Amygdala (tissue), 56 donors: ENCODE measurements around the gene POLD3.

Source experiments
- DNase-seq, 56 donors: peaks; one replicate each; lab custom pipeline; 2025; lab: John Stamatoyannopoulos, UW

Gene POLD3

DNA sequence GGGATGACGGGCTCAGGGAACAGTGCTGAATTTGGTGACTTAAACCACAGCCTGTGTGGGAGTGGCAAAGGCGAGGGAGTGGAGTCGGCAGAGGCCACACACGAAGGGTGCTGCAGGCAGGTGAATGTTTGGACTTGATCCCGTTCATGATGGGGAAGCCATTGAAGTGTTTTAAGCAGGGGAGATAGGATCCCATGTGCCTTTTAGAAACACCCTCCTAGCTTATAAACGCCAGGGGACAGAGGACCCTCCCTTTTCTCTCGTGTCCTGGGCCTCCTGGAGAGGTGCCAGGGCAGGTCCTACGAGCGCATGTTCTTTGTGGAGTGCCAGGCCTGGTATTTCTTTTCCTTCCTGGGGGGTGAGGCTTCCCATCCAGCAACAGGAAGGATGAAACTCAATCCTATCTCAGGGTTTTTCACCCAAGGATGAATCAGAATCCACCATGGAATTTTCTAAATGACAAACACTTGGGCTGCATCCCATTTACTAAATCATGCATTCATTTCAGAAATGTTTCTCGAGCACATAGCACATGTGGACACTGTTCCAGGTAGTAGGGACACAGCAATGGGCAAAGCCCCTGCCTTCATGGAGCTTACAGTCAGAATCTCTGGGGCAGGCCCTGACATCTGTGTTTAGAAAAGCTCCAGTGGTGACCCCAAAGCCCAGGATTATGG is 79.3 kb downstream of the POLD3 start:
- no peak for DNase-seq

DNA sequence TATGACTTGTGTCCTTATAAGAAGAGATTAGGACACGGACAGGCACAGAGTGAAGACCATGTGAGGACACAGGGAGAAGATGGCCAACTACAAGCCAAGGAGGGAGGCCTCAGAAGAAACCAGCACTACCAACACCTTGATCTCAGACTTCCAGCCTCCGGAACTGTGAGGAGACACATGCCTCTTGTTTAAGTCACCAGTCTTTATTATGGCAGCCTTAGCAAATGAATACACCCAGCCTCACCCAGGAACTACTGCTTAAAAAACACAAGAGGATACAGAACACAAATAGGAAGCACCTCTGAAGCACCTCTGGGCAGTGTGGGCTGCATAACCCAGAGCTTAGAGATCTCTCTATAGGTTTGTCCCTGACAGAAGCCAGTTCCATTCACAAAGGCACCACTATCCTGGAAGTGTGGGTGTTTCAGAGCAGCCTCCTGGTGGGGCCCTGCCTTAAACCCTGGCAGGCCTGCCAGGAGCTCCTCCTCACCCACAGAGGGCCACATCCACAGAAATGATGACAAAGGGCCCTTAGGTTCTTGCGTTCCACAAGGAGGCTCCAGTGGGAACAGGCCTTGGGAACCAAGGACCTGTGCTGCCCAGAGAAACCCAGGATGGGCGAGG is 80.1 kb downstream of the POLD3 start:
- no peak for DNase-seq

DNA sequence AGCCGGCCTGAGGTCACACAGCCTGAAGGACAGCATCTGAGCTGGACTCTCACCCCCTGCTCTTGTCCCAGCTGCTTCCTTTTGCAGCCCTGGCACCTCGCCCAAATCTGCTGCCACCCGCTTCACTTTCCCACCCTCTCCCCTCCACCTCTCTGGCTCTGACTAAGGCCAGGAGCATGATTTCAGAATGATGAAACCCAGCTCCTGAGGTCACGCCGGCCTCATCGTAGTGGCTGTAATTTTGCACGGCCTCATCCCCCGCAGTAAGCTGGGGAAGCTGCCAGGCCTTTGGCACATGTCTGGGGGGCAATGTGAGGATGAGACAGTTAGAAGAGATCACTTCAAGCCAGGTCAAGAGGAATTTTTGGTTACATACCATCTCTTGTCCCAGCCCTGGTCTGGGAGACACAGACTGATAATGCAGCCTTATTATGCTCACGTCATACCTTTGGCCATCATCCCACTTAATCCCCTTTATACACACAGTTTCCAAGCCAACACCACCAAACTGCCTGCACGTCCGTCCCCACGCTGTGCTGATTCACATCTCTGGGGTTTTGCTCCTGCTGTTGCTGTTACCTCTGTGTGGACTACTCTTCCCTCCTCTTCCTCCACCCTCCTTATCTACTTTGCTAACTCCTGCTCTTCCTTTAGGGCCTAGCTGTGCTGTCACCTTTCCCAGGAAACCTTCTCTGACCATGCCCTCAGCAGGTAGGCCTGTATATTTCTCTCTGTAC is 80.7 kb downstream of the POLD3 start:
- peak in 15 of 56 donors; percentile 17 to 87 (median 48) for DNase-seq

DNA sequence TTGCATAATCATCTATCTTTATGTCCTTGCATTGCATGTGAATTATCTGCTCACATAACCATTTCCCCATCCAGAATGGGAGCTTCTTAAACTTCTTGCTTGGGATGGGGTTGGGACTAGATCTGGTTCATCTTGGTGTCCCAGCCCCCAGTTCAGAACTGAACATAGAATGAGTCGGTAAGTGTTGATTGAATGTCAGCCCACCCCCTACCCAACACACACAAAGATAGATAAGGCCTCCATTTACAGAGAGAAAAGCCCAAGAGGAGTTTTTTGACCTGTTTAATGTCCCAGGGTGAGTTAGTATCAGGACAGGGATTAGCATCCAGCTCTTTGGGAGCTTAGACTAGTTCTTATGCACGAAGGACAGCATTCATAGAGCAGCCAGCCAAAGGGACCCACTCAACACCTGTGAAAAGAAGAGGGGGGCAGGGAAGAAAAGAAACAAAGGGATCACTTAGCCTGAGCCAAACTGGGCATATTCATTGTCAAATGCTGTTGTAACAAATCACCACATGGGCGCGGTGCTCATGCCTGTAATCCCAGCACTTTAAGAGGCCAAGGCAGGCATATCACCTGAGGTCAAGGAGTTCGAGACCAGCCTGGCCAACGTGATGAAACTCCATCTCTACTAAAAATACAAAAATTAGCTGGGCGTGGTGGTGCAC is 81.4 kb downstream of the POLD3 start:
- DNase-seq, result peak in 13 of 56 donors; percentile 9 to 86 (median 48)

DNA sequence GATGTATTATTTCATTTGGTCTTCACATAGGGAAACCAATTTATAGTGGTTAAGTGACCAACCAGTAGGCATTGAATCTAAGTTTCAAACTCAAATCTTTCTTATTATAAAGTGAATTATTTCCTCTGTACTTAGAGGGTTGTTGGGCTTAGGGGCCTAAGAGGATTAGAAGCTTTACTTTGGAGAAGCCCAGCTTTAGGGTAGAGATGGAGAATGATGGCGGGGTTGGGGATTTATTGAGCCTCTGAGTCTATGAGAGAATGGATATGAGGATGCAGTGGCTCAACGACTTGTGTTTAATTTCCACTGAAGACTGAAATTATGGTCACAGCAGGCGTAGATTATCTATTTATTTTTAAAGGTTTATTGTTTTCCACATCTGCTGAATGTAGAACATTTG is 83.4 kb downstream of the POLD3 start:
- no peak for DNase-seq

DNA sequence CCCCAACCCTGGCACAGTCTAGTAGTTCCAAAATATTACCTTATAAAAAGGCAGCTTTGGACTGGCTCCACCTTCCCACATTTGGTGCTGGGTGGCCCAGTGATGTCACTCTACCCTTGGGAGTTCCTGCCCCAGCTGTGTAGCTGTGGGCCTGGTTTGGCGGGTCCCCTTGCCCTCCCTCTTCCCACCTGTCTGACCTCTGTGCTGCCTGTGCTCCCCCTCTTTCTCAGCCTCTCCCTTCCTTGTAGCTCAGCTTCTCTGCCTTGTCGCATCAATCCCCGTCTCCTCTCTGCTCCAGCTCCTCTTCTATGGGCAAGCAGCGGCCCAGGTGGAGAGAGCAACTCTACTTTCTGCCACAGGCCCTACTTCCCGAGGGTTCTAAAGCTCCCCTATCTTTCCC is 84.2 kb downstream of the POLD3 start:
- no peak for DNase-seq

DNA sequence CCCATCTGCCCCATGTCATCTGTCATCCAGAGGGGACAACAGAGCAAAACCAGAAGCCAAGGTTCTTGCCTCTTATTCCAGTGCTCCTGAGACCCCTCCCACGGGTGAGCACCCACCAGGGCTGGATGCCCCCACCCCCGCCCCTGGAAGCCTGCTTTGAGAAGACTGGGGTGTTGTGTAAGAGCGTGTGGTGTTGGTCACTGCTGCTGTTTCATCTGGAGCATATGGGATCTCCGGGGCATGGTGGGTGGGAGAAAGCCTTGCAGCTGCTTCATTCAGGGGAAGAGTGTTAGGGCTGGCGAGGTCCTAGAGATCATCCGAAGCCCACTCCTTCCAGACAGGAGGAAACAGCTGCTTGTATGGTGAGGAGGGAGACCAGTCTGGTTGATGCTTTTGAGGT is 84.7 kb downstream of the POLD3 start:
- no peak for DNase-seq

DNA sequence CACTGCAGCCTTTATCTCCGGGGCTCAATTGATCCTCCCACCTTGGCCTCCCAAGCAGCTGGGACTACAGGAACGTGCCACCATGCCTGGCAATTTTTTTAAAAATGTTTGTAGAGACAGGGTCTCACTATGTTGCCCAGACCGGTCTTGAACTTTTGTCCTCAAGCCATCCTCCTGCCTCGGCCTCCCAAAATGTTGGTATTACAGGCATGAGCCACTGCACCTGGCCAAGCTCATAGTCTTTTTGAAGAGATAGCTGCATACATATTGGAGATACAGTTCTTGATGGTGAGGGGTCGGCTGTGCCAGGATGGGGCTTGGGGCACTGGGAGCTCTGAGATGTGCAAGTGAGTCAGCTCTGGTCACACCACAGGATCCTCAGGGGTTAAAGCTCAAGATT is 85.7 kb downstream of the POLD3 start:
- DNase-seq, result no peak

DNA sequence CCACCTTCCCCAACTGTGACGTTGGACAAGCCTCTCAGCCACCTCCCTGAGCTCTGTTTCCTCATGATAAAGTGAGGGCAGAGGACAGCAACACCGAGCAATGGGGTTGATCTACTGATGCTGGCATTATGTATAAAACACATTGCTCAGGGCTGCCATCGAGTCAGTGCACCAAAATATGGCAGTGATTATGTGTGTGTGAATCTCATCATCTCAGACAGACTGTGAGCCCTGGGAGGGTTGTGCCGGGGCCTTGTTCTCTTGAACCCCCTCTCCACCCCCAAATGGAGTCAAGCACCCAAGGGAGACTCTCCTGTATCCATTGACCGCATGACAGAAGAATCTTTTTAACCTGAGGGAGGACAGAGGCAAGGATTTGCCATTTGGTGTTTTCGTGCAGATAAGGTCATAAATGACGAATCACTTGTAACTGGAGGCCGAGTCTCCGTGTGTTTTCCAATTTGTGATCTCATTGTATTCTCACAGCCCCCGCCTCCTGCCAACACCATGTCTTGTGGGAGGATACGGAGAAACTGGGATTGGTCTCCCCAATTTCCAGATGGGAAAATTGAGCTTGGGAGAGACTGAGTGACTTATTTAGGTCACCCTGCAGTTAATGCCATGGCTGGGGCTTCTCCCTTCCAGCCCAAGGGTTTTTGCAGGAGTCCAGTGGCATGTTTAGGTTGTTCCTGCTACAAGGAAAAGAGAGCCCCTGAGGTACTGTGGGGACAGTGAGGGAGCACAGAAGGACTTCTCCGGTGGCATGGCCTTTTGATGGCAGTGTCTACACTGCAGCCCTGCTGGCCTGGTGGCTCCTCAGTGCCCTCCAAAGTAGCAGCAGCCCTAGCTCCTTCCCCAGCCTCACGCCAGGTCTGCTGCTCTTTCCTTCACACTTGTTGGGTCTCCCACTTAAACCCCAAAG is 86.5 kb downstream of the POLD3 start:
- peak in 1 of 56 donors; percentile 9 for DNase-seq

DNA sequence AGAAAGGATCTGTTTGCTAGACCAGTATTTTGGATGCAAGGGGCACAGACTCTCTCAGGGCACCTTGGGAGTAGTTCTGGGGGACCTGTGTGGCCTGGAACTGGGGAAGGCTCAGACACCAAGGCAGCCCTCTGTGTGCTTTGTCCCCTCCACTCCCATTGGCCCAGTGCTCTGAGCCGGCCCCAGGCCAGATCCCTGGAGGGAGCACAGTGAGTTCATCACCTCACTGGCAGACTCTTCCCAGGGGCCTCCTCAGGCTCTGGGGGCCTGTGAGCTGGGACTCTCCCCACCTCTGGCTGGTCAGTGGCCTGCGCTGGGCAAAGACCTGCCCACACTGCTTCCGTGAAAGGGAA is 87.1 kb downstream of the POLD3 start:
- no peak for DNase-seq

DNA sequence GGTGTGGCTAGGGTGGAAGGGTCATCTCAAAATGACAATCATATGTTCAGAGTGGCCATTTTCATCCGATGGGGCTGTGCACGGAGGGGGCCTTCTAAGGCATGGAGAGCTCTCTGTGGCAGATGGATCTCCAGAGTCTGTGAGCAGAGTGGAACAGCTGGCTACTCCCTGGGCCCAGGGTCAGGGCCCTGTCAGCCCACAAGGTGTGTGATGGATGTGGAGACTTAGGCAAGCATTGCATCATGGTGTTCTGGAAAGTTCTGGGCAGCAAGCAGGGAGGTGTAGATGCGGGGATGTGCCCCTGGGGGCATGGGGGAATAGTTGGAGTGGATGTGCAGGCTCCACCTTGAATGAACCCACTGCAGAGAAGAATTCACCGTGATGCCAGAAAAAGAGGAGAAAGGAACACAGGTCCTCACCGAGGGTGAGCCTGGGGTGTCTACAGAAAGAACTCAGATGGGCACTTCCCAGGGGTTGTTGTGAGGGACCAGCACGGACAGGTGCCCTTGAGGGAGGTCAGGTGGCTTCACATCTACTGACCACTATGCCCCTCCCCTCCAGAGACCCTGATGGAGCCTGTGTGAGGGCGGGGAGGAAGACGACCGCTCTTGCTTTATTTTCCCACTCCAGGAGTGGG is 87.8 kb downstream of the POLD3 start:
- DNase-seq, result no peak

DNA sequence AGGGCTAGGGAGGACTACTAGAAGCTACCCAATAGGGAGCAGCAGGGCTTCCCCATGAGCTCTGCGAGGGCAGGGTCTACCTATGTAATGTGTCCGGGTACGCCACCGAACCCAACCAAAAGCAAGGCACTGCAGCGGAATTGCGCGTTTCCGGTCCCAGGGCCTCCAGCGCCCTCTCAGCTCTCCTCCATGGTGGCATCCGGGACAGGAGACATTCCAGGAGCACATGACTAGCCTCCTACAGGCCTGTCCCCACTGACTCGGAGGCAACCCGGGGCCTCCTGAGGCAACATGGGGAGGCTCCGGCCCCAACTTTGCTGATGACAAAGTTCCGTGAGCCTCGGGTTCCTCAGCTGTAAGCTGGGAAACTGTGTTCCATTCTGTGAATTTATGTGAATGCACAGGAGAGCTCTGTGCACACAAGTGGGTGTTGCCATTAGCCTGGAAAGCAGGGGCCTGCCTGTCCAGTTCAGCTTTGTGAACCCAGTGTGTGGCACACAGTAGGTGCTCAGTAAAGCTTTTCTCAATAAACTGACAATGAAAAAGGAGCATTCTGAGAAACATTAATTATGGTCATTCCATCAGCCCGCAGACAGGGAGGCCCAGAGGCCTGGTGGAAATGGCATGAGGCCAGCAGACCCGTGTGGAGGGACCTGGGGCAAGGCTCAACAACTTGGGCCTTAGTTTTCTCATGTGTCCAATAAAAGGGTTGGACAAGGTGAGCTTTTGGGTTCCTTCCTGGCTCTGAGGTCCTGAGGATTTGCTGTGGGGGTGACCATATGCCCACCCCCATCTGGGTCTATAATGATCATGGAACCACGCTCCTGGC is 88.5 kb downstream of the POLD3 start:
- no peak for DNase-seq

DNA sequence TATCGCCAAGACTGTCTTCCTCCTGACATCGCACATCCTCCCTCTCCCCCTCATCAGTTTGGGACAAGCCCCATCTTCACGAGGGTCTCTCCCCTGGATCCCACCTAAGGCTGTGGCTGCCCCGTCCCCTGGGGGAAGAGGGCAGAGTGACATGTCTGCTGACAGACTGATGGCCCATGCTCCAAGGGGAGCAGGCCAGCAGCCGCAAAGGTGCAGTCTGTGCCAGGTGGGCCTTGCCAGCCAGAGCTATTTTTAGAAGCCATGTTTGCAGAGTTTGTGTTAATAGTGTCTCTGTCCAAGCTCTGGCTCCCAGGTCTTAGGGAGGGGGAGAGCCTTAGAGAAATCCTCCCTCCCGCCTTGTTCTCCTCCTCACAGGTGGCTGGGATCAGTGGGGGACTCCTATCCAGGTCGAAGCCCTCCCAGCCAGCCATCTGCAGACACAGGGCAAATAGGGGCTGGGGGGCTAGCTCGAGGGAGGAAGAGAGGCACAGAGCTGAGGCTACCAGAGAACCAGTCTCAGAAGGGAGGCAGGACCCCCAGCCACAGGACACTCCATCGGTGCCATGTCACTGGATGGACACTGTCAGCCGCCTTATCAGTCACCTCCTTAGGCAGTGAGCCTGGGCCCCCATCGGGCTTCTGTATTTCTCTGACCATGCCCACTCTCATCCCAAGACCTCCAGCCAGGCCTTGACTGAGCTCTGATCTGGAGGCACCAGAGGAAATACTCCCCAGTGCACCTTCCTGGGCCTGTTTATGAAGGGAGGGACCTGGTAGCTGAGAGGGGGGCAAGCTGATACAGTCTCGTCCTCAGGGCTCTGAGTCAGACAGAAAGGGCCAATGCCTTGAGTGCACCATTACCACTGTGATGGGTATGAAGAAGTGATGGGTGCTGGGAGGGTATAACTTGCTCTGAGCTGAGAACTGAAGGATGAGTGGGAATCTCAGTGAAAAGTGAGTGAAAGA is 89.6 kb downstream of the POLD3 start:
- DNase-seq, result peak in 4 of 56 donors; percentile 16 to 39 (median 20)

DNA sequence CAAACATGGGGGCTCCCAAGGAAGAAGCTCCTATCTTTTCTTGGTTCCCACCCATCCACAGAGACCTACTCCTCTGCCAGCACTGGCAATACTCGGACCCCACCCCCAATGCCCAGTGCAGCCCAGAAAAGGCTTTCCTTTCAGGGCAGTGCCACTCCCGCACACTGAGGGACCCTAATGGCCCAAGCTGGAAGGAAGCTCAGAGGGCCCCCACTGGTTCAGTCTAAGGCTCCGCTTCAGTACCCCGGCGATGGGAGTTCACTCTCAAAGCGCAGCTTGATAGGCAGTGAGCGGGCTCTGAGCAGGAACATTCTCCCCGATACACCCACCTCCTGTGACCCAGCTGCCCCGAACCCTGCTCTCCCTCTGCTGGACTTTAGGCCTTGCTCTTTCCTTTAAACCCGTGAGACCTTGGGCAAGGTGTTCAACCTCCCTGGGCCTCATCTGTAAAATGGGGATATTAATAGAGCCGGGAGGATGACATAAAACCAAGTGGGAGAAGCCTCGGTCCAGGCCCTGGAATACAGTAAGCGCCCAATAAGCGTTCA is 90.4 kb downstream of the POLD3 start:
- DNase-seq, result no peak

DNA sequence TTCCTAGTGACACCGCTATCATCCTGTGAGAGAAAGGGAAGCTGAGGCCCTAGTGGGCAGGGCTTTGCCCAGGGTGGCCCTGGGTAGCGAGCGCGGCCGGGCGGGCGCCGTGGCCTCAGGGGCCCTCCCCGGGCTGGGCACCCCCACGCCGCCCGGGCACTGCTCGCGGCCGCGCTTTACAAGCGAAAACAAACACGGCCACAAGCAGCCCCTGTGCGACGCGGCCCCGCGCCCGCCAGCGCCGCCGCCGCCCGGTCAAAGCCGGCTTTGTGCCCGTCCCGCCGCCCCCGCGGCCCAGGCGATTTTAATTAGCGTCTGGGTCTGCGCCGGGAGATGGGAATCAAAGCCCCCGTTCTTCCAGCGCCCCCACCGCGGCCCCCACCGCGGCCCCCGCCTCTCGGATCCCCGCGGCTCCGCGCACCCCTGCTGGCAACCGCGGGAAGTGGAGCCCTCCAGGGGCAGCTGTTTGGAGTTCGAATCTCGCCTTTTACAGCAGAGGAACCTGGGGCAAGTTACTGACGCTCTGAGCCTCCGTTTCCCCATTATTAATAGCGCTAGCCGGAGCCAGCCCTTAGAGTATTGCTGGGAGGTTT is 91.0 kb downstream of the POLD3 start:
- peak in 52 of 56 donors; percentile 33 to 92 (median 76) for DNase-seq

DNA sequence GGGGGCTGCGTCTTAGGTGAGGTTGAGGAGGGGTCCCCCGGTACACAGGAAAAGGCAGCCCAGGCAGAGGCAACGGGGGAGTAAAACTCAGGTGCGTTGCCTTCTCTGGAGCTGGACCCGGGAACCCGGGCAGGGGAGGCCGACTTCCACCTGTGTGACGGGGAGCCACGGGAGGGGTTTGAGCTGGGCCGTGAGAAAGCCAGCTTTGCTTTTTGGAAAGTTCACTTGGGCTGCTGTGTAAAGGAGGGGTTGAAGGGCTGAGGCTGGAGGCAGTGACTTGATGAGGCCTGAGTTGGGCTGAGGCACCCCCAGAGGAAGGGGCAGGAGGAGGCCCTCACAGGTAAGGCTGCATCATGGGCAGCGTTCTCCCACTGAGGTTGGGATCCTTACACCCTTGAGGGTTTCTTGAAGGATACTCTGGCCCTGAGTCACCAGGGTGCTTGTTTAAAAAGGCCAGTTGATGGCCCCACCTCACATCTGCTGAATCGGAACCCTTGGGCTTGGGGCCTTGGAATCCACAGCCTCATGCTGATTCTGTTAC is 91.6 kb downstream of the POLD3 start:
- DNase-seq, result no peak

DNA sequence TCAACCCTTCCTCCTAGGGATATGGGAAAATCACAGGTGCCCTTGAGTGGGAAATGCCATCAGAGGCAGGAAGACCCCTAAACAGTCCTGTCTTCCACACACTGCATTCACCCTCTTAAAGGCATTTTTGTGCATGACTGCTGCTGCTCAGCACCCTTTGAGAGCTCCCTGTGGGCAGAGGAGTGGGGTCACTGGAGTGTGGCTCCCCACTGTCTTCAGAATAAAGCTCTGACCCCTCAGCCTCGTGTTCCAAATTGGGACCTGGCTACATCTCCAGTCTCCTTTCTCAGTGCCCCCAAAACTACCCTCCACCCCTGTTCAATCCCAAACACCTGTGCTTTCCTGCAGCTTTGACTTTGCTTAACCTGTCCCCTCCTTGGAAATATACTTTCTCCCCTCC is 92.3 kb downstream of the POLD3 start:
- no peak for DNase-seq
